ENCODE results near the gene TGM5.

- TF ChIP-seq, protein P1, sequence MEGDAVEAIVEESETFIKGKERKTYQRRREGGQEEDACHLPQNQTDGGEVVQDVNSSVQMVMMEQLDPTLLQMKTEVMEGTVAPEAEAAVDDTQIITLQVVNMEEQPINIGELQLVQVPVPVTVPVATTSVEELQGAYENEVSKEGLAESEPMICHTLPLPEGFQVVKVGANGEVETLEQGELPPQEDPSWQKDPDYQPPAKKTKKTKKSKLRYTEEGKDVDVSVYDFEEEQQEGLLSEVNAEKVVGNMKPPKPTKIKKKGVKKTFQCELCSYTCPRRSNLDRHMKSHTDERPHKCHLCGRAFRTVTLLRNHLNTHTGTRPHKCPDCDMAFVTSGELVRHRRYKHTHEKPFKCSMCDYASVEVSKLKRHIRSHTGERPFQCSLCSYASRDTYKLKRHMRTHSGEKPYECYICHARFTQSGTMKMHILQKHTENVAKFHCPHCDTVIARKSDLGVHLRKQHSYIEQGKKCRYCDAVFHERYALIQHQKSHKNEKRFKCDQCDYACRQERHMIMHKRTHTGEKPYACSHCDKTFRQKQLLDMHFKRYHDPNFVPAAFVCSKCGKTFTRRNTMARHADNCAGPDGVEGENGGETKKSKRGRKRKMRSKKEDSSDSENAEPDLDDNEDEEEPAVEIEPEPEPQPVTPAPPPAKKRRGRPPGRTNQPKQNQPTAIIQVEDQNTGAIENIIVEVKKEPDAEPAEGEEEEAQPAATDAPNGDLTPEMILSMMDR (IDR thresholded peaks at IDR 0.05; ENCODE audit: insufficient read depth, low read length, poor library complexity, severe bottlenecking), result no peak
- no peak for TF ChIP-seq EZH2phosphoT487 (conservative IDR thresholded peaks at IDR 0.05; ENCODE audit: low read length)
Observed at GRCh38 chr15:43260011-43260615, 6.6 kb downstream of the TGM5 start.

Data from SU-DHL-6 (cell line).